Keratinocyte (primary cell): ENCODE data around the gene B4GALT4.

ENCODE experiments used
- EZH2 ChIP-seq: IDR thresholded peaks from one replicate; pipeline ENCODE4 v1.6.1; 2012; ENCODE audit warnings: inconsistent platforms, mild to moderate bottlenecking, low read length, moderate library complexity
- TF ChIP-seq, protein P1 (sequence below), 3 experiments: IDR thresholded peaks in 1 of 3; conservative IDR thresholded peaks in 1 of 3; optimal IDR thresholded peaks in 1 of 3; 2 replicates in 2 of 3; 3 replicates in 1 of 3; pipeline versions ENCODE3 to v1.5.1; 2011; ENCODE audit warnings: low read length in 3 of 3, mild to moderate bottlenecking in 3 of 3, moderate library complexity in 2 of 3, control low read depth in 1 of 3, inconsistent platforms in 1 of 3; ENCODE audit not compliant: insufficient read depth in 2 of 3; ENCODE audit errors: extremely low read depth in 1 of 3

DNA sequence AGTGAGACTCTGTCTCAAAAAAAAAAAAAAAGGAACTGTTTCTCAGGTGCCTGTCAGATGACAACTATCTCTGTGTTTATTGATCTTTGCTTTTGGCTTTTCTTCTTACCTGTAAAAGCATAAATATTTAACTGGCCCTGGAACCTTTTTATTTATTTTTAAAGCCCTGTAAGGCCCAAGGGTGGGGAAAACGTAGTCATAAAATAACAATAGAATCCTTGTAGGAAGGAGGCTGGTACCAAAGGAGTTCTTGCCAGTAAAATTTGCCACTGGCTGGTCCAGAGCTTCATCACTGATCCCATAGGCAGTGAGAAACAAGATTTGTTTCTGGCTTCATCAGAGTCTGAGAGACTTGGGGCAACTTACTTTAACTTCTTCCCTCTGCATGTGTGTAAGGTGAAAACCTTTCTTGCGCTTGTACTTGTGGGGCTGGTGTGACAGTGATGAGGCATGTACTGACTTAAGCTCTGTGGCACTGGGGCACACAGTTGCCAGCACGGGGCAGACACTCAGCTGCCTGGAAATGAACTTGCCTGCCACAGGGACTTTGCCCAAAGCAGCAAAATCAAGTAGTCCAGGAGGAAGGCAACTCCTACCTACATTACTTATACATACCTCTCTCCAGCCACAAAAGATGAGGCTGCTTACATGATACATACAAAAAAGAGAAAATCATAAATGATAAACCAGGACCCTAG lies 19.6 kb downstream of the B4GALT4 start:
- TF ChIP-seq, protein P1, sequence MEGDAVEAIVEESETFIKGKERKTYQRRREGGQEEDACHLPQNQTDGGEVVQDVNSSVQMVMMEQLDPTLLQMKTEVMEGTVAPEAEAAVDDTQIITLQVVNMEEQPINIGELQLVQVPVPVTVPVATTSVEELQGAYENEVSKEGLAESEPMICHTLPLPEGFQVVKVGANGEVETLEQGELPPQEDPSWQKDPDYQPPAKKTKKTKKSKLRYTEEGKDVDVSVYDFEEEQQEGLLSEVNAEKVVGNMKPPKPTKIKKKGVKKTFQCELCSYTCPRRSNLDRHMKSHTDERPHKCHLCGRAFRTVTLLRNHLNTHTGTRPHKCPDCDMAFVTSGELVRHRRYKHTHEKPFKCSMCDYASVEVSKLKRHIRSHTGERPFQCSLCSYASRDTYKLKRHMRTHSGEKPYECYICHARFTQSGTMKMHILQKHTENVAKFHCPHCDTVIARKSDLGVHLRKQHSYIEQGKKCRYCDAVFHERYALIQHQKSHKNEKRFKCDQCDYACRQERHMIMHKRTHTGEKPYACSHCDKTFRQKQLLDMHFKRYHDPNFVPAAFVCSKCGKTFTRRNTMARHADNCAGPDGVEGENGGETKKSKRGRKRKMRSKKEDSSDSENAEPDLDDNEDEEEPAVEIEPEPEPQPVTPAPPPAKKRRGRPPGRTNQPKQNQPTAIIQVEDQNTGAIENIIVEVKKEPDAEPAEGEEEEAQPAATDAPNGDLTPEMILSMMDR (optimal IDR thresholded peaks at IDR 0.05 in 1 of 3, IDR thresholded peaks at IDR 0.05 in 1 of 3, conservative IDR thresholded peaks at IDR 0.05 in 1 of 3; ENCODE audit: extremely low read depth in 1 of 3, insufficient read depth in 2 of 3, low read length in 3 of 3): no peak
- TF ChIP-seq EZH2: no peak
